Bronchial epithelial cell (primary cell): Measurements from ENCODE around the gene SLC2A8. TPM values are rescaled to one million over a fixed set of nuclear protein-coding genes. Genes with fewer than 3 reads are reported as not detected.
A peak's percentile ranks its signal among the peaks of the same experiment; 100 is the strongest.

Source experiments
- DNase-seq: peaks from one replicate; pipeline ENCODE4 v3.0.0-alpha.2; 2010; ENCODE audit warnings: low read depth
- FAIRE-seq: peaks from 2 replicates; lab custom pipeline; 2011; peaks lifted over from hg19 to GRCh38; lab: Jason Lieb, UNC
- H3K27me3 ChIP-seq: 2 replicates; pipeline ENCODE4 v1.5.1; 2011; ENCODE audit warnings: low read length; ENCODE audit not compliant: control insufficient read depth, insufficient read depth
- H3K36me3 ChIP-seq: 2 replicates; pipeline ENCODE4 v1.5.1; 2011; ENCODE audit warnings: low read length; ENCODE audit not compliant: control insufficient read depth, insufficient read depth
- H3K4me3 ChIP-seq: 2 replicates; pipeline ENCODE4 v1.5.1; 2011; ENCODE audit warnings: mild to moderate bottlenecking, low read depth, low read length, control low read depth
- total RNA-seq: library from RNA; depleted of rRNA; stranded (reverse); fragments of >200 nt; gene quantifications from 2 replicates; pipeline ENCODE4 v1.2.1, GENCODE V29; 2014
- TF ChIP-seq, protein P1 (sequence below): IDR thresholded peaks from 2 replicates; pipeline ENCODE4 v1.5.1; 2011; ENCODE audit warnings: mild to moderate bottlenecking, moderate library complexity, low read length, control low read depth, inconsistent platforms; ENCODE audit not compliant: insufficient read depth, severe bottlenecking

Gene SLC2A8
- total RNA-seq, 1 donor from 2014 or later = 4.5 TPM

DNA sequence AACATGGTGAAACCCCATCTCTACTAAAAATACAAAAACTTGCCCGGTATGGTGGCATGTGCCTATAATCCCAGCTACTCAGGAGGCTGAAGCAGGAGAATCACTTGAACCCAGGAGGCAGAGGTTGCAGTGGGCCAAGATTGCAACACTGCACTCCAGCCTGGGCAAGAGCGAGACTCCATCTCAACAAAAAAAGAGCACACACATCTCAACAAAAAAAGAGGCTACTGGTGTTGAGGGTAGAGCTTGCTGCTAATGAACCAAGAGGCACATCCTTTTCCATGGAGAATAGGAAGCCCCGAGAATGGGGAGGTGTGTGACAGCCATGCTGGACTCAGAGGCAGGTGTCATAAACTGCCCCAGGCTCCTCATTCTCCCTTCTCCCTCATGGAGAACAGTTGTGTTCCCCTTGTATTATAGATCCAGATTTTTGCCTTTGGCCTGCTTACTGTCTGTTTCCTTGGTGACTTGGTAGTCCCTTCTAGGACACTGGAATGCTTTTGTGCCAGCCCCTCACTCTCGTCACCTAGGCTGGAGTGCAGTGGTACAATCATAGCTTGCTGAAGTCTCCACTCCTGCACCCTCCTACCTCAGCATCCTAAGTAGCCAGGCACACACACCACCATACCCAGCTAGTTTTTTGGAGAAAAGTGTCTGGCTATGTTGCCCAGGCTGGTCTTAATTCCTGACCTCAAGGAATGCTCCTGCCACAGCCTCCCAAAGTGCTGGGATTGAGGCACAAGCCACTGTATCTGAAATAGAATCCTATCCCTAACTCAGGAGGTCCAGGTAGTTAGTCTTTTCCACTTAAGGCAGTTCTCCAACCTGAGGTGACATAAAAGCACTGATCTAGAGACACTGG, 49.1 kb downstream of the SLC2A8 start:
- FAIRE-seq (no peak), DNase-seq (no peak)
- H3K36me3 ChIP-seq = peaks cover 30% of the 10 kb centered on the region
- no peak overlapping the region for H3K4me3 ChIP-seq
- no peaks in the 10 kb centered on the region for H3K27me3 ChIP-seq
- TF ChIP-seq, protein P1, sequence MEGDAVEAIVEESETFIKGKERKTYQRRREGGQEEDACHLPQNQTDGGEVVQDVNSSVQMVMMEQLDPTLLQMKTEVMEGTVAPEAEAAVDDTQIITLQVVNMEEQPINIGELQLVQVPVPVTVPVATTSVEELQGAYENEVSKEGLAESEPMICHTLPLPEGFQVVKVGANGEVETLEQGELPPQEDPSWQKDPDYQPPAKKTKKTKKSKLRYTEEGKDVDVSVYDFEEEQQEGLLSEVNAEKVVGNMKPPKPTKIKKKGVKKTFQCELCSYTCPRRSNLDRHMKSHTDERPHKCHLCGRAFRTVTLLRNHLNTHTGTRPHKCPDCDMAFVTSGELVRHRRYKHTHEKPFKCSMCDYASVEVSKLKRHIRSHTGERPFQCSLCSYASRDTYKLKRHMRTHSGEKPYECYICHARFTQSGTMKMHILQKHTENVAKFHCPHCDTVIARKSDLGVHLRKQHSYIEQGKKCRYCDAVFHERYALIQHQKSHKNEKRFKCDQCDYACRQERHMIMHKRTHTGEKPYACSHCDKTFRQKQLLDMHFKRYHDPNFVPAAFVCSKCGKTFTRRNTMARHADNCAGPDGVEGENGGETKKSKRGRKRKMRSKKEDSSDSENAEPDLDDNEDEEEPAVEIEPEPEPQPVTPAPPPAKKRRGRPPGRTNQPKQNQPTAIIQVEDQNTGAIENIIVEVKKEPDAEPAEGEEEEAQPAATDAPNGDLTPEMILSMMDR = no peak

DNA sequence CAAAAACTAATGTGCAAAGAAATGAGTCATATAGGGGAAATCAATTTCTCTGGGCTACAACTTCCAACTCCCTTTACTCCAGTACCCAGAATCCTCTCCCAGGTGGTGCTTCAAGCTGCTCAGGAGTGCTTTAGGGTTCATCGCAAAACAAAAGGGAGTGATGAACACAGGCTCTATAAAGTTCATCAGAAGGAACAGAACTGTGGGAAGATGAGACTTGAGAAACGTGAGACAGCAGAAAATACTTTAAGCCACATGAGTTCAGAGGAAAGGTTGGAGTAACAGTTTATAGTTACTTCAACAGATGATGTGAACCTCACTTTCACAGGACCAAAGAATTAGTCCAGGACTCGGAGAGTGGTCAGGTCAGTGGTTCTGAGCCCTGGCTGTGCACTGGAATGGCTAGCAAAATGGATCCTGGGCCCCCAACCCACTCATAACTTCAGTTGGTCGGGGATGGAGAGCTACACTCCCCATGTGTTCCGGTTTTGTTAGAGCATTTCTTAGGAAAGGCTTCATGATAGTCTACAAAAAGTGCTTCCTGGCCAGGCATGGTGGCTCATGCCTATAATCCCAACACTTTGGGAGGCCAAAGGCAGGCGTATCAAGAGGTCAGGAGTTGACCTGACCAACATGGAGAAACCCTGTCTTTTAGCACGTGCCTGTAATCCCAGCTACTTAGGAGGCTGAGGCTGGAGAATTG, 49.9 kb downstream of the SLC2A8 start:
- peaks cover 29% of the 10 kb centered on the region for H3K36me3 ChIP-seq
- H3K4me3 ChIP-seq = no peak overlapping the region
- TF ChIP-seq, protein P1 = no peak
- FAIRE-seq (no peak), DNase-seq (no peak)
- H3K27me3 ChIP-seq = no peaks in the 10 kb centered on the region

- no peaks in the 10 kb centered on the region for H3K27me3 ChIP-seq
These were observed 50.6 kb downstream of the SLC2A8 start for GRCh38 chr9:127447416-127448111.

GRCh38 chr9:127448112-127448805, 51.3 kb downstream of the SLC2A8 start:
- Histone ChIP-seq H3K27me3 (no peaks in the 10 kb centered on the region), H3K36me3 (peaks cover 29% of the 10 kb centered on the region), H3K4me3 (no peak overlapping the region)
- TF ChIP-seq, protein P1 = no peak
- DNase-seq (no peak), FAIRE-seq (no peak)

More at GRCh38 chr9:127447416-127448111, 50.6 kb downstream of the SLC2A8 start:
- Histone ChIP-seq H3K36me3 (peaks cover 29% of the 10 kb centered on the region), H3K4me3 (no peak overlapping the region)
- TF ChIP-seq, protein P1 = no peak
- DNase-seq (no peak), FAIRE-seq (no peak)

DNA sequence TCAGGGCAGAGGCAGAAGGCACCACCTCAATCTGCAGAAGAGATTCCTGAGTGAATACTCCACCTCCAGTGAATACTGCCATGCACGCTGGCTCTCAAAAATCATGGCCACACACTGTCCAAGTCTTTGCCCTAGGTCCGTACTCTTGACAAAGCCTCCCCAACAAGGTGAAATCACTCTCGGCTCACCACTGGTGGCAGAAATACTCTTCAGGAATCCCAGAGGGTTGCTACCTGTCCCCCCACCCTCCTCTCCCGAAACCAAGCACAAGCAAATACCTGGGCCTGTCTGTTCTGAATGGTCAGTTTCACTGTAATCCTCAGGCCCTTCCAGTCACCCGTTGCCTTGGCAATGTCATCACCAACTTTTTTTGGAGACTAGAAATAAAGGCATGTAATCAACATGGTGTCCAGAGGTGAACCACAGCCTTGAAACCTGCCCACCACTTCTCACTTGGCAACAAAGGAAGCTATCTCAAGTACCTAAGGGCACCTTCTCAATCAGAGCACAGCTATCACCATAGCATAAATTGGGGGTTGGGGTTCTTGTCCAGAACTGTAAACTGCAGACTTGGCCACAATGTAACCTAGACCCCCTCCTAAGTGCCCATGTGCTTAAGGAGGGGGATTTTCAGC, 52.5 kb downstream of the SLC2A8 start:
- H3K4me3 ChIP-seq = peak overlapping the region; percentile 89
- FAIRE-seq = no peak
- no peak for DNase-seq
- TF ChIP-seq, protein P1 = no peak
- H3K36me3 ChIP-seq = peaks cover 28% of the 10 kb centered on the region
- H3K27me3 ChIP-seq = no peaks in the 10 kb centered on the region
